Fibroblast of gingiva (primary cell): ENCODE measurements around the gene CRYBG1.
"Not testable (repeated sequence)": the region's sequence is repeated elsewhere in the genome, so short reads cannot be mapped to it uniquely, and the experiment has no call there.

Experiments
- DNase-seq: peaks from one replicate; pipeline ENCODE4 v3.0.0-alpha.2; 2011; ENCODE audit warnings: low read depth

Gene CRYBG1

GRCh38 chr6:106377061-106377540, 16.6 kb downstream of the CRYBG1 start:
- DNase-seq, result peak; percentile 4

GRCh38 chr6:106379951-106380350, 19.4 kb downstream of the CRYBG1 start:
- no peak for DNase-seq

GRCh38 chr6:106380407-106380806, 19.9 kb downstream of the CRYBG1 start:
- no peak for DNase-seq

- DNase-seq, result no peak
Observed at GRCh38 chr6:106381223-106381622, 20.7 kb downstream of the CRYBG1 start.

DNA sequence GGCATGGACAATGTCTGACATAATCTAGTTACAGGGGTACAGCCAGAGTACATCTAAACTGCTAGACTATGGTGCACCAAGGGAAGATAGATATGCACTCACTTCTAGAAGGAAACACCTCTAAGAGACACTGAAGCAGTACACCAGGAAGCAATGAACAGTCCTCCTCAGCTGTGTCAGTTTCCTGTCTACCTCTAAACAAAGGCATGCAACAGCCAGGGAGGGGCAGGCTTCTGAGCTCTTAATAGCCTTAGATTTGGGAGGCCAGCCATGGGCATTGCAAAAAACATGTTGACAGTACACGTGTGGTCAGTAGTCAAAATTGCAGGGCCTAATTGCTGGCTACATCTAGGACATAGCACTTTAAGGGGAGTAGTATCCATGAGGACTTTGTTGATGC, 21.4 kb downstream of the CRYBG1 start:
- no peak for DNase-seq

GRCh38 chr6:106383573-106383972, 23.1 kb downstream of the CRYBG1 start:
- peak; percentile 2 for DNase-seq

DNA sequence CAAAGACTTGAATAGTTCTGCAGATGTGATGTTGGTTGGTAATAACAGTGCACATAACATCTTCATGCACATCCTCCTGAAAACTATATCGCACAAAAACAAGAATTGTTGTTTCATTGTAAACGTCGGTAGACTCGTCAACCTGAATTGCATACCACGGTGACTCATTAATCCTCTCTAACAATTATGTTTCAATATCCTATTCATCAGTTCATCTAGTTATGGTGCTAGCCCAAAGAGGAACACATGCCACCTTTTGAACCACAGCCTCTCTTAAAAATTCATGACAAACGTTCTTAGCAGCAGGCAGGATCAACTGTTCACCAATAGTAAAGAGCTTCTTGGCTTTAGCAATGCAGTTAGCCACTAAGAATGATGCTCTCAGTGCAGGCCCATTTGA, 25.0 kb downstream of the CRYBG1 start:
- no peak for DNase-seq

- no peak for DNase-seq
Observed at GRCh38 chr6:106387875-106388274, 27.4 kb downstream of the CRYBG1 start.

DNA sequence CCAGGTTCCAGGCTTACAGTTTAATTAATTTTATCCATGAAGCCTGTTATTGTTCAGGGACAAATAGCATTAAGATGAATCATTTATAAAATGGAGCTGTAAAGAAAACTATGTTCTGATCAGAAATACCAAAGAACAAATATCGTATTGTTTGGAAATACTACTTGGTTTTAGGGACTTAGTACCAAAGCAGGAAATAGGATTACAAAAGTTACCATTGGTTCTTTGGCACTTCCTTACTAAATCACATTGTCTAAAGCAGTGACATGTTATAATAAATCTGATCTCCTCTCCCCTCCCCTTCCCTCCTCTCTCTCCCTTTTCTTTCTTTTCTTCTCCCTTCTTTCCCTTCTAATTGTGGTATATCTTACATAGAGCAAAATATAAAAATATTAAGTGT, 29.6 kb downstream of the CRYBG1 start:
- DNase-seq, result no peak

DNA sequence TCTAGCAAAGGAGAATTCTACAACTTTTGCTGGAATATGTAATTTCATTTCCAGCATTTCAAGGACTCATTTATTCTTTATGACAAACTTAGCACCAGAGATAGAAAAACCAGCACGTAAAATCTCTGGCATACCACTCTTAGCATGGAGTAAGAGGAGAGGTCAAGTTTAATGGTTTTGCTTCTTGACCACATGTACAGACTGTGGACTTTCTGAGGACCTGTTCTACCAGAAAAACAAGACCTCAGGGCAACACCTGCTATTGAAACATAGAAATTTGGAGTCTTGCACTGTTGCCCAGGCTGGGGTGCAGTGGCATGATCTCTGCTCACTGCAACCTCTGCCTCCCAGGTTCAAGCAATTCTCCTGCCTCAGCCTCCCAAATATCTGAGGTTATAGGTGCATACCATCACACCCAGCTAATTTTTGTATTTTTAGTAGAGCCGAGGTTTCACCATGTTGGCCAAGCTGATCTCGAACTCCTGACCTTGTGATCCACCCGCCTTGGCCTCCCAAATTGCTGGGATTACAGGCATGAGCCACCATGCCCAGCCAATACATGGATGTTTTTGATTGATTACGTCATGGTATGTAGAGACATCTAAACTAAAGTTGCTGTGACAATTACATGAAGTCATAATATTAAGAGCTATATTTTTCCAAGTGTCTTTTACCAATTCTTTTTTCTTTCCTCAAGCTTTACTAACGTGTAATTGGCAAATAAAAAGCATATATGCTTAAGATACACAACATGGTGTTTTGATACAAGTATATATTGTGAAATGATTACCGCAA, 36.1 kb downstream of the CRYBG1 start:
- no peak for DNase-seq

DNA sequence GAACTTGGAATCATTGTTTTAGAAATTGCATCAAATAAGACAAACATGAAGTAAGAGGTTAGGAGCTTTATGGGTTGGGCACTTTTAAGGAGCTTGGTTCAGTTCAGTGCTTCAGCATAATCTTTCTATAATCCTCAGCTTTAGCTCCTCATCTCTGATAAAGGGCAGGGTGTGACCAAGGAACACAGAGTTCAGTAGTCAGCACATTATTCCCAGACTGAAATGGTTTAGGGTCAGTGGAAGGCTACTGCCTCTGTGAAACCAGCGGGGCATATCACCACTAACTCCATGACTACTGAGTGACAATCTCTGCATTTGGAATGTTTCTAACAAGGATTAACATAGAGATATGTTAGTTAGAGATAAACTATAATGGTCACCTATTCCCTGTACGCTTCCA, 36.9 kb downstream of the CRYBG1 start:
- DNase-seq, result no peak

DNA sequence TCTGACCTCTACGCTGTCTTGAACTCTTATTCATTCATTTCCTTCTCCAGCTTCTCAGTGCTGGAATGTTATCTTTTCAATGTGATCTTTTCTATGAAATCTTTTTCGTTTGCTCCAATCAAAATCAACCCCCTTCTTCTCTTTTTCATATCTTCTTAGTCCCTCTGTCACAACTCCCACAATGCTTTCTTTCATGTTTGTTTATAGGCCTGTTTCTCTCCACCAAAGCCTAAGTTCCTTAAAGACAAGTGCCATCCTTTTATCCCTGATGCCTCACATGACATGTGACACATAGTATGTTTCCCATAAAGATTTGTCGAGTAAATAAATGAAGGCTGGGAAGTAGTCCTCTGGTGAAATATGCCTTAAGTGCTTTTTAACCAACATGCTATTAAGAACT, 38.1 kb downstream of the CRYBG1 start:
- no peak for DNase-seq

DNA sequence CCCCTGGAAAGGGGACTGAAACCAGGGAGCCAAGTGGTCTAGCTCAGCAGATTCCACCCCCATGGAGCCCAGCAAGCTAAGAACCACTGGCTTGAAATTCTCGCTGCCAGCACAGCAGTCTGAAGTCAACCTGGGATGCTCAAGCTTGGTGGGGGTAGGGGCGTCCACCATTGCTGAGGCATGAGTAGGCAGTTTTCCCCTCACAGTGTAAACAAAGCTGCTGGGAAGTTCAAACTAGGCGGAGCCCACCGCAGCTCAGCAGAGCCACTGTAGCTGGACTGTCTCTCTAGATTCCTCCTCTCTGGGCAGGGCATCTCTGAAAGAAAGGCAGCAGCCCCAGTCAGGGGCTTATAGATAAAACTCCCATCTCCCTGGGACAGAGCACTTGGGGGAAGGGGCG, 44.5 kb downstream of the CRYBG1 start:
- not testable (repeated sequence) for DNase-seq

DNA sequence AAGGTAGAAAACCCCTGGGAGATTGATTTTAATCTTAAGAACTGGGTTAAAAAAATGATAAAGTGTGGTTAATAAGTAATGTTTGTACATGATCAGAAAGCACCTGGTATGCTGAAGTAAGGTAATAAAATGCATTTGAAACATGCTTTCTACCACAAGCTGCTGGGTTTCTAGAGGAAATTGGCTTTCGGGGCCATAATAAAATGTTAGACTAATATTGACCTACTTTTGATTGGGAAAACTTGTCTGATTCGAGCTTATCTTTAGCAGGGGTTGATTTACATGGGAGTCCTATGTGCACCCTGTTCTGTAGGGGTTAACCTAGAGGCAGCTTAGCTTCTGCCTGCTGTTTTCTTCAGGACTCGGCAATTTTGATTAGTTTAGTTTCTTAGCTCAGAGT, 50.5 kb downstream of the CRYBG1 start:
- DNase-seq, result no peak

GRCh38 chr6:106411643-106412200, 51.2 kb downstream of the CRYBG1 start:
- no peak for DNase-seq

GRCh38 chr6:106413016-106413415, 52.5 kb downstream of the CRYBG1 start:
- no peak for DNase-seq

DNA sequence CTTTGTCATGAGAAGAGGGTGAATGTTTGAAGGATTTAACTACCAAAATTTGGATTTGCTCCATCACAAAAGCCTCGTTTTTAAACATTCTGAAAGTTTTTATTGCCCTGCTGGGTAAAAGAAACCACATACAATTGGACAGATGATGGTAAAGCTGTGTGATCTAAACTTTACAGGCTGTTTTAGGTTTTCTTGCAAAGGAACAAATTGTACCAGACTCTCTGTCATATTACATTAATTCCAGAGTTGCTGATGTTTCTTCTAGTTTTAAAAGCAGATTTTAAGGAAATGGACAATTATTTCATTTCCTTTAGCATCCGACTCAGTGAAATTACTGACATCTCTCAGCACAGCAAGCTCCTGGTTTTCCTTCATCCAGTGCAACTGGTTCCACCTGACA, 53.2 kb downstream of the CRYBG1 start:
- DNase-seq, result no peak

GRCh38 chr6:106415921-106416320, 55.4 kb downstream of the CRYBG1 start:
- DNase-seq, result no peak

DNA sequence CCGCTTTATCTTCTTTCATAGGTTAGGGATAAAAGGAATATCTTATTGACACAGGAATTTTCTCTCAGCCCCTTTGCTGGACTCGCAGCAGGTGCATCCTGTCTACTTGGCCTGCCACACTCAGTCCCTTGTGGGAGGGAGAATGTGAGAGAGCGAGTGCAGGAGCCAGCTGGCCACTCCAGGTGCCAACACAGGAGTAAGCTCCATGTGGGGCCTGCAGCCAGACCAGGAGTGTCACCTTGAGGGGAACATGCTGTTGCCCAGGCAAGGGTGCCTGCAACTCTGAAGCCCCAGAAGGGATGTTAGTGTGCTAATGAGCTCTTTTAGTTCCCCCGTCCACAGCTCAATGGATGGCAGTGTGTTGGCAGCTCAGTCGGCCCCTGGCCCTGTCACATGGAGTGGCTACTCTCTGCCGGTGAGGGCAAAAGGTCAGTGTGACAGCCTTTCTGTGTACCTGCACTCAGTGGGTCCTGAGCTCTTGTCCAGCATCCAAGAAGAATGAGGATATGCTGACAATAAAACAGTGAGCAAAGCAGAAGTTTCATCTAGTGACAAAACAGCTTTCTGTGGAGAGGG, 57.1 kb downstream of the CRYBG1 start:
- DNase-seq, result no peak

DNA sequence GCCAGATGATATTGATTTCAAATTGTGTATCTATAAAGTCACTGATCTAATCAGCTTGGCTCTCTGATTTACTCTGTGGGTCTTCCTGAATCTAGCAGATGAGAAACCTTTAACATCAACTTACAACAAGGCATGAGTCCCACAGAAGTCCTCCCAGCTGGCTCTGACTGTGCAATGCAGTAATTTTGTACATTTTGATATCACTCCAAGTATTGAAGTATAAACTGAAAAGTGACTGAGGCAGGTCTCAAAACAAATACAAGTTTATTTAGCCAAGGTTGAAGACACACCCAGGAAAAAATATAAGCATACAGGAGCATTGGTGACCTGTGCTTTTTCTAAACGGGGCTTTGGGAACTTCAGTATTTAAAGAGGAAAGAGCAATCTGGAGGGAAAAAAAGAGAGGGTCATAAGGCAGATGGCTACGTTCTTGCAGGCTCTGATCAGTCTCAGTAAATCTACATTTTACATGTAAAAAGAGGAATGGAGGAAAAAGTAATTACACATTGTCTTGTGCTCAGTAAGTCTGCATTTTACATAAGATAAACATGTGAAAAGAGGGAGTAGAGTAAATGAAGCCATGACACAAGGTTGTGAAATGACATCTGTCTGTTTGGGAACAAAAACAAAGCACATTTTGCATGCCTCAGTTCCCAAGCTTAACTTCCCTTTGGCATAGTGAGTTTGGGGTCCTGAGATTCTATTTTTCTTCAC, 59.5 kb downstream of the CRYBG1 start:
- DNase-seq, result no peak

DNA sequence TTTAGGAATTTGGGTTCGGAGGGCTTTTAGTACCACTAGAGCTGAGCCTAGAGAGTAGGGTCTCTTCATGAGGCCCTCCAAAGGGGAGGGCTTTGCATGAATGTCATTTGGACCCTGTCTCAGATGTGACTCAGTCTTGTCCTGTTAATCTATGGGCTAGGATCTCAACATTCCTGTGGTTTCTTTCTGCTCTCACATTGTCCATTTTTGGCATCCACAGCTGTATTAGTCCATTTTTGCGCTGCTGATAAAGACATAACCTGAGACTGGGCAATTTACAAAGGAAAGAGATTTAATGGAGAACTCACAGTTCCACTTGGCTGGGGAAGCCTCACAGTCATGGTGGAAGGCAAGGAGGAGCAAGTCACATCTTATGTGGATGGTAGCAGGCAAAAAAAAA, 61.0 kb downstream of the CRYBG1 start:
- DNase-seq, result no peak

DNA sequence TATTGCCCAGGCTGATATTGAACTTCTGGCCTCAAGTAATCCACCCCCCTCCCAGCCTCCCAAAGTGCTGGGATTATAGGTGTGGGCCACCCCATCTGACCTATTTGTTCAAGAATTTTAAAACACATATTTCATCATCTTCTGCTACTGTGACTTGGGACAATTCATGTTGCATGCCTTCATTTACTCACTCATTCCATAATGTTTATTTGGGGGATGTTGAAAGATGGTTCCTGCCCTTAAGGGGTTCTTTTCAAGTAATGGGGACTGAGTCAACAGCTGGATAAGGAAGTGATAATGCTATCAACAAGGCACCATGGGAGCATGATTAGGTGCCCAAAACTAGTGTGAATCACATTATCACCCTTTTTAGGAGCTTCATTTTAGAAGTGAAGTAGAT, 62.0 kb downstream of the CRYBG1 start:
- DNase-seq, result no peak

DNA sequence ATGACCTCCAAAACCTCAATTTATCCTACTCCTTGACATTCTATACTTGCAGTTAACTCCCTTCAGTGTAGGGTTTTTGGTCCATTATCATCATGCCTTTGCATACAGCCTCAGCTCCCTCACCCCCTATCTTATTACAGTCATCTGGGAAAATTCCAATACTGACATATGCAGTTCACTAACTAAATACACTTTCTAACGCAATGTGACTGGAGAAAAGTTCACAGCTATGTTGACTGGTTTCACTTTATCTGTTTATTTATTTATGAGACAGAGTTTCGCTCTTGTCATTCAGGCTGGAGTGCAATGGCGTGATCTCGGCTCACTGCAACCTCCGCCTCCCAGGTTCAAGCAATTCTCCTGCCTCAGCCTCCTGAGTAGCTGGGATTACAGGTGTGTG, 64.9 kb downstream of the CRYBG1 start:
- DNase-seq, result peak; percentile 15
